ENCODE data around the gene AK1.
A peak's percentile ranks its signal among the peaks of the same experiment; 100 is the strongest.

The AK1 gene

DNA sequence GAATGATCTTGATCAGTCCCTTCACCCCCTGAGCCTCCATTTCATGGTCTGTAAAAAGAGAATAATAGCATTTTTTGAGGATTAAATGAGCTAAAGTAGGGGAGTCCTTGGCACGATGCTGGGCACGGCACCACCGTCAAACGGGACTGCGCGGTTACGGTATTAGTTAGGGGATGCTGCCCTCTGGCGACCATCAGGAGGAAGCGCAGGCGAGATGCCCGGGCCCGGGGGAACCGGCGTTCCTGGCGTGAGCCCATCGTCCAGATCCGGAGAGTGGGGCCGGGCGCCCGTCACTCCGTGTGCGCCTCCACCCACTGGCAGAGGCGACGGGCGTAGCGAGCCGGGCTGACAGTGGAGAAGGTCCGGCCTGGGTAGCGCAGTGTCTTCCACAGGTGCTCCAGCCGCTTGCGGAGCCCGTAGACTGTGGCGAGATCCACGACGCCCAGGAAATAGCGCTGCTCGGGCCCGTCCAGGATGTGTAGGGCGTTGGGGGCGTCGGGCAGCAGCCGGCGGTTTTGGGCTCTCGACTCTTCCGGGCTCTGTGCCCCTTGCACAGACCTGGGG is 44.2 kb upstream of the AK1 start:
- no peak for DNase-seq (ENCODE audit: extremely low read depth, low read depth)
- TF ChIP-seq, protein P1, sequence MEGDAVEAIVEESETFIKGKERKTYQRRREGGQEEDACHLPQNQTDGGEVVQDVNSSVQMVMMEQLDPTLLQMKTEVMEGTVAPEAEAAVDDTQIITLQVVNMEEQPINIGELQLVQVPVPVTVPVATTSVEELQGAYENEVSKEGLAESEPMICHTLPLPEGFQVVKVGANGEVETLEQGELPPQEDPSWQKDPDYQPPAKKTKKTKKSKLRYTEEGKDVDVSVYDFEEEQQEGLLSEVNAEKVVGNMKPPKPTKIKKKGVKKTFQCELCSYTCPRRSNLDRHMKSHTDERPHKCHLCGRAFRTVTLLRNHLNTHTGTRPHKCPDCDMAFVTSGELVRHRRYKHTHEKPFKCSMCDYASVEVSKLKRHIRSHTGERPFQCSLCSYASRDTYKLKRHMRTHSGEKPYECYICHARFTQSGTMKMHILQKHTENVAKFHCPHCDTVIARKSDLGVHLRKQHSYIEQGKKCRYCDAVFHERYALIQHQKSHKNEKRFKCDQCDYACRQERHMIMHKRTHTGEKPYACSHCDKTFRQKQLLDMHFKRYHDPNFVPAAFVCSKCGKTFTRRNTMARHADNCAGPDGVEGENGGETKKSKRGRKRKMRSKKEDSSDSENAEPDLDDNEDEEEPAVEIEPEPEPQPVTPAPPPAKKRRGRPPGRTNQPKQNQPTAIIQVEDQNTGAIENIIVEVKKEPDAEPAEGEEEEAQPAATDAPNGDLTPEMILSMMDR (IDR thresholded peaks at IDR 0.05; ENCODE audit: low read depth, low read length), result peak; percentile 81

DNA sequence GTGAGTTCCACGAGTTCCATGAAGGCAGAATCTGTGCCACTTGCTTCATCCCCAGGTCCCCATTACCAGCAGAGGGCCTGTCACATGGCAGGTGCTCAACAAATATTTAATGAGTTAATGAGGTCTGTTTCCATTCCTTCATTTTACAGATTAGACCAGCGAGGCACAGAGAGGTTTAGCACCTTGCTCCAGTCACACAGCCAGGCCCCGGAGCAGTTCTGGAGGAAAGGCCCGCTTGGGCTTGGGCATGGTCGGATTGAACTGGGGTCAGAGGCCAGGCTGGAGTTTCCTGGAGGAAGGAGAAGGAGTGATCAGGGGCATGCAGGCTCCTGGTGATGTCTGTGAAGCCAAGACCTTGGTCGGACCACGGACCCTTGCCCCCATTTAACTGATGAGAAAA is 43.3 kb upstream of the AK1 start:
- DNase-seq (ENCODE audit: extremely low read depth, low read depth), result no peak
- TF ChIP-seq, protein P1 (IDR thresholded peaks at IDR 0.05; ENCODE audit: low read depth, low read length), result no peak

DNA sequence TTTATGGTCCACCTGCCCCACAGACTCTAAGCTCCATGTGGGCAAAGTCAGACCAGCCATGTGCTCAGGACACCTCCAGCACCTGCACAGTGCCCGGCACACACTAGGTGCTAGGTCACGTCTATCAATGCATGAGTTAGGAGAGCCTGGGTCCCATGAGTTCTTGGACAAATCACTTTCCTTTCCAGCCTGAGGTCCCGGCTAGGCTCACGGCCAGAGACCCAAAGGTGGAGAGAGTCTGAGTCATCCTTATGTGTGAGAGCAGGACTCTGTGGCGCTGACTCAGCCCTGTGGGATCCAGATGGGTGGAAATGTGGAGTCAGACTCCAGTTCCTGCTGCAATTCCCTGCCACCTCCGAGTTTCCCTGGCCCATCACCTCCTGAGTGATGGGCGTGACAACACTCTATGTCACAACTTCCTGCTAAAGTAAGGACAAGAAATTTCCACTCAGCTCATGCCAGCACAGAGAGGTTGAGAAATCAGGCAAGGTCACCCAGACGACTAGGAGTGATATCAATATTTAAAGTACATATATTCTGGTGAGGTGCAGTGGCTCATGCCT is 41.9 kb upstream of the AK1 start:
- TF ChIP-seq, protein P1 (IDR thresholded peaks at IDR 0.05; ENCODE audit: low read depth, low read length), result no peak
- DNase-seq (ENCODE audit: extremely low read depth, low read depth), result peak; percentile 97

DNA sequence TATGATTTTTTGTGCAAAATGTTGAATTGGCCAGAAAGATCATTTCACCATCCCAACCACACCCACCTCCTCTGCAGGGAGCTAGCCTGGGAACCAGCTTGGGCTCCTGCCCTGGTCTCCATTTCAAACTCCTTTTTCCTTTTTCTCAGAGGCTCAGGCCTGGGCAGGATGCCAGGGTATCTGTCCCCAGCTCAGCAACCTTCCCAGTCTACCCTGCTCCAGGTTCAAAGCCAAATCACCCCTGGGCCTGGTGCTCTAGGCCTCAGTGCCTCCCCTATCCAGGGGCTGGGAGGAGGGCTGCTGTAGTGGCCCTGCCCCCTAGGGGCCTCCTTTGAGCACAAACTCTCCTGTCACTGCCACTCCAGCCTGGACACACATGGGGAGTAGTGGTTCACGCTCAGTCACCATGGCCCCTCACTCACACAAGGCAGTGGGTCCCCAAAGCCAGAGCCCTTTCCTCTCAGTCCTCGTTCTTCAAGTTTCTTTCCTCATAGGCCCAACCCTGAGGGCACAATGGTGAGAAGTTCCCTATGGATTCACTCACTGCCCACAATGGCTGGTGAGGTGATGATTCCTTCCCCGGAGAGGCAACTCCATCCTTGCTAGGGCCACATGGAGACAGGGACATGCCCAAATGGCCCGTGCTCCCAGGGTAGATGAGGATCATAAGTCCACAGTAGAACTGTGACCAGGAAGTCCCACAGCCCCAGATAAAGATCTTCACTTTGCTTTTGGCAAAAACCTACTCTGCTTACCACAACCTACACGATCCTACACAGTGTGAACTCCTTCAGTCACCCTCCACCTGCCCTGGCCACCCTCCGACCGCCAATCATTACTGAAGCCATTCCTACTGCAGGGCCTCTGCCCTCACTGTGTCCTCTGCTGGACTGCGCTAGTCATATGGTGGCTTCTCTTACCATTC is 41.0 kb upstream of the AK1 start:
- no peak for DNase-seq (ENCODE audit: extremely low read depth, low read depth)
- TF ChIP-seq, protein P1 (IDR thresholded peaks at IDR 0.05; ENCODE audit: low read depth, low read length), result no peak; the same call in 1 of the 2 replicates

DNA sequence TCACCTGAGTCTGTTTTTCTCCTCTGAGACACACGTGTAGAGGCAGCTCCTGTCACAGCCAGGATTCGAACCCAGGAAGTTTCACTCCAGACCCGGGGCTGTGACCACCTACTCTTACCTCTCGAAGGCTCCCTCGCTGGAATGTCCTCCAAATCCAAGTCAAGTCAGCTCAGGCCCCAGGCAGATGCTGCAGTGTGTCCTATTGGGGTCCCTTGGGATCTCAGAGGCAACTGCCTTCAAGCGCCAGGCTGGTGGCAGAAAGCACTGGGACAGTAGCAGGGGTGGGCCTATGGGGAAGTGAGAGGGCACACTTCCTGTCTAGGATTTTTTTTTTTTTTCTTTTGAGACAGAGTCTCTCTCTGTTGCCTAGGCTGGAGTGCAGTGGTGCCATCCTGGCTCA is 40.1 kb upstream of the AK1 start:
- DNase-seq (ENCODE audit: extremely low read depth, low read depth), result no peak

DNA sequence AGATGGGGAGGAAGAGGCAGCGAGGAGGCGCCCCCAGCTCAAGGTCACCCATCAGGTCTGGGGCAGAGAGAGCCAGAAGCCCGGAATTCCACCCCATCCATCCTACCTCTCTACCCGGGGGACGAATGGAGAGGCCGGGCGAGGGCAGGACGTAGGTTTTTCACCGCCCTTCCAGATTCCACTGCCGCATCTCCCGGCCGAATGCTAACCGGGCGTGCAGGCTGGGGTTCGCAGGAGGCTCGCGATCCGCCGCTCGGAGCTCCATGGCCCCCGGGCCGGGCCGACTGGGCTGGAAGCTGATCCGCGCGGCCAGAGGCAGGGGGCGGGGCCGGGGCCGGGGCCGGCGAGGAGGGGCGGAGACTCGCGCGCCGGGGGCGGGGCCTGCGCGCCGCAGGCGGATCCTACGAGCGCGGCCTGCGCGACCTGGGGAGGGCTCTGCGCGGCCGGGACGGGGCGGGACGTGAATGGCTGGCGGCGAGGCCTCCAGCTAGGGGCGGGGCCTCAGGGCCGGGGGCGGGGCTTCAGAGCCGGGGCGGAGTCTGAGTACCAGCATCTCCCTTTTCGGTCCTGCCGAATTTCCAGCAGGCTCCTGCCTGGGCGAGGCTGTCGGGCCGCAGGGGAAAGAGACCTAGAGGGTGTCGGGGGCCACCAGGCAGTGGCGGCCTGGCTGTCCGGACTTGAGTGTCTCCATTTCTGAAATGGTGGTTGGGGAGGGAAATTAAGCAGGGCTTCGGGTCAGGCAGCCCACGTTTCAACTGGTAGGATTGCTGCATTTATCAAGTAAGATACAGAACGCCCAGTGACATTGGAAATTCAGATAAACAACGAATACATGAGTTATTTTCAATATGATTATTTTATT is 39.5 kb upstream of the AK1 start, which contains the start of gene ST6GALNAC4:
Gene ST6GALNAC4 (minus strand): TSS at position 322 of the 862 bp plus-strand sequence. CDS start 622 bp downstream, outside the sequence.
- peak; percentile 82 for DNase-seq (ENCODE audit: extremely low read depth, low read depth)
- TF ChIP-seq, protein P1 (IDR thresholded peaks at IDR 0.05; ENCODE audit: low read depth, low read length), result no peak

More for the DNA sequence above, 40.1 kb upstream of the AK1 start:
- TF ChIP-seq, protein P1 (IDR thresholded peaks at IDR 0.05; ENCODE audit: low read depth, low read length), result no peak
